ENCODE data around the gene GTF3C2. TPM values are rescaled to one million over a fixed set of nuclear protein-coding genes. Genes with fewer than 3 reads are reported as not detected.

GTF3C2 gene
- total and polyA plus RNA-seq, 2 of the 13 experiments (the other 11 are each of a cell fraction or from before 2014, with no cell fraction given) = 77.5 to 130 TPM

GRCh38 chr2:27380626-27381545 is 24.3 kb upstream of the GTF3C2 start, which contains the start of gene ZNF513 (continued):
- peak; percentile 98 for TF ChIP-seq PRDM10 (CRISPR knock-in tag; IDR thresholded peaks at IDR 0.05; ENCODE audit: low read depth)
- TF ChIP-seq, protein P1, sequence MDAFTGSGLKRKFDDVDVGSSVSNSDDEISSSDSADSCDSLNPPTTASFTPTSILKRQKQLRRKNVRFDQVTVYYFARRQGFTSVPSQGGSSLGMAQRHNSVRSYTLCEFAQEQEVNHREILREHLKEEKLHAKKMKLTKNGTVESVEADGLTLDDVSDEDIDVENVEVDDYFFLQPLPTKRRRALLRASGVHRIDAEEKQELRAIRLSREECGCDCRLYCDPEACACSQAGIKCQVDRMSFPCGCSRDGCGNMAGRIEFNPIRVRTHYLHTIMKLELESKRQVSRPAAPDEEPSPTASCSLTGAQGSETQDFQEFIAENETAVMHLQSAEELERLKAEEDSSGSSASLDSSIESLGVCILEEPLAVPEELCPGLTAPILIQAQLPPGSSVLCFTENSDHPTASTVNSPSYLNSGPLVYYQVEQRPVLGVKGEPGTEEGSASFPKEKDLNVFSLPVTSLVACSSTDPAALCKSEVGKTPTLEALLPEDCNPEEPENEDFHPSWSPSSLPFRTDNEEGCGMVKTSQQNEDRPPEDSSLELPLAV (CRISPR knock-in tag; conservative IDR thresholded peaks at IDR 0.05; ENCODE audit: low read depth) = no peak
- TF ChIP-seq, protein P2, sequence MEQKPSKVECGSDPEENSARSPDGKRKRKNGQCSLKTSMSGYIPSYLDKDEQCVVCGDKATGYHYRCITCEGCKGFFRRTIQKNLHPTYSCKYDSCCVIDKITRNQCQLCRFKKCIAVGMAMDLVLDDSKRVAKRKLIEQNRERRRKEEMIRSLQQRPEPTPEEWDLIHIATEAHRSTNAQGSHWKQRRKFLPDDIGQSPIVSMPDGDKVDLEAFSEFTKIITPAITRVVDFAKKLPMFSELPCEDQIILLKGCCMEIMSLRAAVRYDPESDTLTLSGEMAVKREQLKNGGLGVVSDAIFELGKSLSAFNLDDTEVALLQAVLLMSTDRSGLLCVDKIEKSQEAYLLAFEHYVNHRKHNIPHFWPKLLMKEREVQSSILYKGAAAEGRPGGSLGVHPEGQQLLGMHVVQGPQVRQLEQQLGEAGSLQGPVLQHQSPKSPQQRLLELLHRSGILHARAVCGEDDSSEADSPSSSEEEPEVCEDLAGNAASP (CRISPR knock-in tag; IDR thresholded peaks at IDR 0.05; ENCODE audit: borderline replicate concordance) = no peak
- 0 out of 2 replicates have a peak, but pooled peaks have one; percentile 29 for TF ChIP-seq ZNF563 (CRISPR knock-in tag; IDR thresholded peaks at IDR 0.05)
- no peak for TF ChIP-seq ZXDC (CRISPR knock-in tag; IDR thresholded peaks at IDR 0.05)
- no peak for TF ChIP-seq ZNF33A (CRISPR knock-in tag; IDR thresholded peaks at IDR 0.05; ENCODE audit: borderline replicate concordance)
- TF ChIP-seq ZNF609 (CRISPR knock-in tag; IDR thresholded peaks at IDR 0.05; ENCODE audit: borderline replicate concordance) = no peak
- TF ChIP-seq PLRG1 (conservative IDR thresholded peaks at IDR 0.05) = no peak
- TF ChIP-seq MAFG (CRISPR knock-in tag; IDR thresholded peaks at IDR 0.05) = no peak
- 0 out of 2 replicates have a peak, but pooled peaks have one; percentile 40 for TF ChIP-seq ZNF343 (CRISPR knock-in tag; IDR thresholded peaks at IDR 0.05)
- no peak for TF ChIP-seq ZNF441 (CRISPR knock-in tag; IDR thresholded peaks at IDR 0.05; ENCODE audit: borderline replicate concordance)
- no peak for TF ChIP-seq HOXA5 (CRISPR knock-in tag; IDR thresholded peaks at IDR 0.05)
- TF ChIP-seq PAX8 (CRISPR knock-in tag; IDR thresholded peaks at IDR 0.05; ENCODE audit: borderline replicate concordance) = no peak
